Cardiac fibroblast (primary cell): Measurements from ENCODE around the gene SIK3.

ENCODE experiments used
- DNase-seq, 2 donors: peaks; one replicate each; pipeline versions ENCODE4 v3.0.0 to v3.0.0-alpha.2; 2010; ENCODE audit warnings: low read depth in 2 of 2
- H3K4me3 ChIP-seq, 2 donors: replicated peaks in 1 of 2; 1 replicate in 1 of 2; 2 replicates in 1 of 2; pipeline ENCODE4 v1.5.1; 2011; ENCODE audit warnings: low read depth in 2 of 2, low read length in 2 of 2, mild to moderate bottlenecking in 2 of 2, moderate library complexity in 1 of 2
- TF ChIP-seq, protein P1 (sequence below): IDR thresholded peaks from one replicate; pipeline ENCODE4 v1.5.1; 2011; ENCODE audit warnings: low read depth, mild to moderate bottlenecking, low read length, inconsistent platforms

Gene SIK3

DNA sequence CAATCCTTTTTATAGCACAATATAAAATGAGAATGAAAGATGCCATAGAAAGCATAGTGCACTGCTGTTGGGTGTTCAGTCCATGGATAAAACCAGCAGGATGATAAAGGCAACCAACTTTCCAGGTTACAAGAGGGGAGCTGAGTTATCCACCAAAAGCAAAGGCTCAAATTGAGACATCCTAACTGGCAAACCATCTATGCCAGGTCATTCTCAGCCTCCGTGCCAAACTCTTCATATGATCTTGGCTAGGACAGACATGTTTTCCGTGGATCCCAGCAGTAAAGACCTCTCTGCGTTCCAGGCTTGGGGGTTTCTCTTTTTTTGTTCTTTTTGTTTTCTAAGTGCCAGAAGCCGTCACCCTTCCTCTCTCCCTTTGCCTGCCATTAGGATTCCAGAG, 253.5 kb downstream of the SIK3 start:
- TF ChIP-seq, protein P1, sequence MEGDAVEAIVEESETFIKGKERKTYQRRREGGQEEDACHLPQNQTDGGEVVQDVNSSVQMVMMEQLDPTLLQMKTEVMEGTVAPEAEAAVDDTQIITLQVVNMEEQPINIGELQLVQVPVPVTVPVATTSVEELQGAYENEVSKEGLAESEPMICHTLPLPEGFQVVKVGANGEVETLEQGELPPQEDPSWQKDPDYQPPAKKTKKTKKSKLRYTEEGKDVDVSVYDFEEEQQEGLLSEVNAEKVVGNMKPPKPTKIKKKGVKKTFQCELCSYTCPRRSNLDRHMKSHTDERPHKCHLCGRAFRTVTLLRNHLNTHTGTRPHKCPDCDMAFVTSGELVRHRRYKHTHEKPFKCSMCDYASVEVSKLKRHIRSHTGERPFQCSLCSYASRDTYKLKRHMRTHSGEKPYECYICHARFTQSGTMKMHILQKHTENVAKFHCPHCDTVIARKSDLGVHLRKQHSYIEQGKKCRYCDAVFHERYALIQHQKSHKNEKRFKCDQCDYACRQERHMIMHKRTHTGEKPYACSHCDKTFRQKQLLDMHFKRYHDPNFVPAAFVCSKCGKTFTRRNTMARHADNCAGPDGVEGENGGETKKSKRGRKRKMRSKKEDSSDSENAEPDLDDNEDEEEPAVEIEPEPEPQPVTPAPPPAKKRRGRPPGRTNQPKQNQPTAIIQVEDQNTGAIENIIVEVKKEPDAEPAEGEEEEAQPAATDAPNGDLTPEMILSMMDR: no peak
- no peak for DNase-seq

DNA sequence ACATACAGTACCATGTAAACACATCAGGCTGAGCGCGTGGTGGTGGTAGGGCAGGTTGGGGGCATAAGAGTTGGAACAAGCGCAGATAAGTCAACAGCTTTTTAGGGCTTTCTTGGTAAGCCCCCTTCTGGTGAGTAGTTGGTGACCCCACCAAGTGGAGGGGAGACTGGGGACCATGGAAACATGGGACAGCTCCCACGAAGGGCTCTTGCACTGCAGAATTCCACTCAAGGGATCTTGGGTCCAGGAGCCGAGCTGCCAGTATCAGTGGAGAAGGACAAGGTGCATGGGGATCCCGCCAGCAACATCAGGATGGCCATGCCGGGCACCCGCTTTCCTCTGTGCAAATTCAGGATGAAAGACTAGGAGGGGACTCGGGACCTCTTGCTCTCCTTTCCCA, 254.6 kb downstream of the SIK3 start:
- TF ChIP-seq, protein P1: no peak
- H3K4me3 ChIP-seq: no peak overlapping the region
- no peak for DNase-seq

More for the DNA sequence above, 253.5 kb downstream of the SIK3 start:
- no peak overlapping the region for H3K4me3 ChIP-seq

DNA sequence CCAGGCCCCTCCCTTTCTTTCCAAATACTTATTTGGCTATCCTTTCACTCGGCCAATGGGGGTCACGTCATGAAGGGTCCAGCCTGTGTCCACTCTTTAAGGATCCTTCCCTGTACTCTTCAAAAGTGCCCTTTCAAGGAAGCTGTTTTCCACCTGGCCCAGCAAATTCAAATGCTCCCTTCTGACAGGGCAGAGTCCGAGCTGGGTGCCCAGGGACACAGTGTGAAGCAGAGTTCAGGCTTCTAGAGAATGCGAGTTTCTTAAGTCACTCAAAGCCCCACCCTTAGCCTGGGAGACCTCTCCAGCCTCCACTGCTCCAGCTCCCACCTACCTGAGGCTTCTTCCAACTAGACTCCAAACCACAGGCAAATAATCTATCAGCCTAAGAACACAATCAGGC, 255.3 kb downstream of the SIK3 start:
- no peak overlapping the region for H3K4me3 ChIP-seq
- TF ChIP-seq, protein P1: no peak
- no peak for DNase-seq

DNA sequence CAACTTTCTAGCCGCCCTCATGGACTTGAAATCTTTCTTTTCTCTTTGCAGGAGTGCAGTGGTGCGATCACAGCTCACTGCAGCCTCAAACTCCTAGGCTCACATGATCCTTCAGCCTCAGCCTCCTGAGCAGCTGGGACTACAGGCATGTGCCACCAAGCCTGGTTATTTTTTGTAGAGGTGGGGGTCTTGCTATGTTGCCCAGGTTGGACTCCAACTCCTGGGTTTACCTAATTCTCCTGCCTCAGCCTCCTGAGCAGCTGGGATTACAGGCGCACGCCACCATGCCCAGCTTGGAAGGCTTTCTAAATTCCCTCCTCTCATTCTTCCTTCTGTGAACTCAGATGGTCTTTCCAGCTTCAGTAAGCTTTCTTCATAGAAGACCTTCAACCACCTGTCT, 256.1 kb downstream of the SIK3 start:
- no peak for DNase-seq
- H3K4me3 ChIP-seq: no peak overlapping the region
- TF ChIP-seq, protein P1: no peak

DNA sequence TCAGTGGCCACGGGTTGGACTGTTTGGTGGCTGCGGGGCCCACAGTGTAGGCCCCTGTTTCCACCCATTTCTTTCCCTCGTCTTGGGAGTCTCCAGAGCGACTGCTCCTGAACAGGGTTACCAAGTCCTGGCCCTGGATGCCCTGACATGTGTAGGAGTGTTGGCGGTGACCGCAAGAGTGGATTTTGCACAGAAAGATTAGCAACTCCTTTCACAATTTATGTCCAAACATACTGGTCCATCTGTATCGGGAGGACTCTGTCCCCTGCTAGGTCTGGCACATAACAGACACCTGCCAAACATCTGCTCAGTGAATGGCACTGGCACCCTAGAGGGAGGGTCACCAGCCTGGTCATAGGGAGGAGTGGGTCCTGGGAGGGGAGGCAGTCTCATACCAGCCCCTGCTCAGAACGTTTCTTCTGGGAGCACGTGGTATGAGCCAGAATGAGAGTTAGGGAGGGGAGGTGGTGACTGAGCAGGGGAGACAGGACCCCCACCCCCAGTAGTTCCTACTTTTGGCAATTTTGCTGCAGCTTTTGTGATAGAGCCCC, 257.4 kb downstream of the SIK3 start:
- H3K4me3 ChIP-seq: no peak overlapping the region
- DNase-seq: no peak
- TF ChIP-seq, protein P1: no peak

DNA sequence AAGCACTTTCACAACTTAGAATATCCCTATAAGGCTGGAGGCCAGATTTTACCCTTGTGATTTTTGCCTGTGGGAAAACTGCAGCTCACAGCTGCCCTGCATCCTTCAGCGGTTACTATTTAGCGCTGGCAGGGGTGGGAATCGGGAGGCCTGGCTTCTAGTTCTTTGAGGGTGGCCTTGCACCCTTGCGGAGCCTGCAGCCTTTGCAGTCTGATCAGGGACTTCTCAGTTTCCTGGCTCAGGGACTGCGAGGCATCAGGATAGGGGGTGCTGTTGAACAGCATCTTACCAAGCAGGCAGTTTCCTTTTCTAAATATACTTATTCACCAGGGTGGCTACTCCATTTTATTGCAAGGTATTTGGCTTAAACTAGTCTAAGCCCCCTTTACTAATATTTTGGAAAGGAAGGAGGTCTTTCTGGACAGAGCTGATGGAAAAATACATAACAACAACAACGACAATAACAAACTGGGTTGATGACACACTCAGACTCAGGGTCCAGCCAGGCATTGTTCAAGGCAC, 257.9 kb downstream of the SIK3 start:
- DNase-seq: peak; percentile 39 to 58
- no peak overlapping the region for H3K4me3 ChIP-seq
- TF ChIP-seq, protein P1: peak; percentile 39
